NCI-H748 treated with DMSO at 0.1 percent for 48 hours (cell line): ENCODE data around the gene PPP1R14C.

ENCODE experiments used
- DNase-seq: peaks from one replicate; lab custom pipeline; 2025; lab: John Stamatoyannopoulos, UW

PPP1R14C gene

DNA sequence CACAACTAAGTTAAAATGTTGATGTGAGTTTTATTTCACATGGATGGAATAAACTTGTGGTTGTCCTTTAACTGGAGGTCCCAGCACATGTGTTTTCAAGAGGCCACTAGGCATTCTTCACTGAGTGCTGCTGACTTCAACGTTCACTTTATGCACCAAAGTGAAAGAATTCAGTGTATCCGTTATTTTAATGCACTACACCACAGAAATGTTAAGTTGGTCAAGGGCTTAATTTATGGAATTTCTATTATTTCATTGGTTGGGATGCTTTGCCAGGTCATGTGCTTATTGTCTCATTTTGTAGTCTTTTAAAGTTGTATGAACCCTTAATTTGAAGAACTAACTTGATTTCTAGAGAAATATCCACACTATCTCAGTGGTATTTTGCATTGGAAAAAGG, 106.4 kb downstream of the PPP1R14C start:
- DNase-seq, result no peak

DNA sequence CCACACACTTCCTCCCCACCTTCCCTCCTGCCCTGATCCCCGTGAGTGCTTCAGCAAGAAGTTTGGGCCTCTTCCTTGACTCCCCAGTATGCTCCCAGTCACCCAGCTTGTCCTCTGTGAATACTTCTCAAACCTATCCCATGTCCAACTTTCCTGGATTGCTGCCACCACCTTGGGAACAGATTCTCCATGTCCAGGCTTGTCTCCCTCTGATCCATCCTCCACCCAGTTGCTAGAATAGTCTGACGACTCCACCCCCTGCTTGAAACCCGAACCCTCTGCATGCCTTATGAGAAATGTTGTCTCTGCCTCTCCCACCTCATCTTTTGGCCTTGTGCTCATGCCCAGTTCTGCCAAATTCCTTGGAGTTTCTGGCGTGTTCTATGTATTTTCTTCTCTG, 108.0 kb downstream of the PPP1R14C start:
- peak; percentile 6 for DNase-seq

DNA sequence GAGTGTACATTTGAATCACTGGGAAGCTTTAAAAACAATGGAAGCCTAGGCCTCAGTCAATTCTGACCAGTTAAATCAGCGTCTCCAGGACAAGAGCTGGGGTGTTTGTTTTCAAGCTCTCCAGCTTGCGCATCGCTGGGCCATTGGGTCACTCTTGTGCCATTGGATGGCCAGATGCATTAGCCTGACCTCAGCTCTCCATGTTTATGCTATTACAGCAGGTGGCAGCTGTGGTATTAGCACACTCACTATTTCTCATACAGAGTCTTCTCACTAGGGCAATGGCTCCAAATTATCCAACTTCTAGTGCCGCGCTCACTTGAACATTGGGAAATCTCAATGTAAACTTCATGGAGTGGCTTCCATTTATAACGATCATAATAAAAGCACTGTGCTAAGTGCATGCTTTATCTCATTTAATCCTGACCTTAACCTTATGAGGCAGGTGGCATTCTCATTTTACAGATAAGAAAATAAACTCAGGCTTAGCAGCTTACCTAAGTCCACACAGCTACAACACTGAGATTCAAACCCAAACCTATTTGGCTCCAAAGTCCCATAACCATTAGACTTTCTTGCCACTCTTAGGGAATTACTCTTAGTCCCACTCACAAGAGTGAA, 108.8 kb downstream of the PPP1R14C start:
- peak; percentile 19 for DNase-seq

DNA sequence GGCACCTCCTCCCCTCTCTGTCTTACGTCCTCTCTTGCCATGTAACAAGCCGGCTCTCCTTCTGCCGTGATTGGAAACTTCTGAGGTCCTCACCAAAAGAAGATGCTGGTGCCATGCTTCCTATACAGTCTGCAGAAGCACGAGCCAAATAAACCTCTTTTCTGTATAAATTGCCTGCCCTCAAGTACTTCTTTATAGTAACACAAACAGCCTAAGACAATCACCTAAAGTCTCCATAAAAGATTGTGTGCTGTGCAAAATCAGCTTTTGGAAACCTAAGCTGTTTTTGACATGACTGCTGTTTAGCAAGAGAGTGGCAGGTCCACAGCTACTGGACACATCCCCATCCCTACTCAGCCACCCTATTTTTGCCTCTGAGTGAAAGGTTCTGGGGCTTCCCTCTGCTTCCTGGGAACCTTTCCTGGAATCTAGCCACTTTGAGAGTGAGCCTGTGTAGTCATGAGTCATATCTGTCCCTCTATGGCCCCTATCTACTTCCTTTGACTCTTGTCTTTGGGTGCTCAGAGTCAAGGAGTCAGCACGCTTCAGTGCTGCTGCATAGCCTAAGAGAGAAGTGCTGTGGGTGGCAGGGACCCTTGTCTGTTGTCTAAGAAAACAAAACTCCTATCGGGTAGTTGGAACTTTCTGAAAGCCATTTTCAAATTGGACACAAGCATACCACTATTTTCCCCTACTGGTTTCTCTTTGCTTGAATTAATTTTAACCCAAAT, 110.0 kb downstream of the PPP1R14C start:
- DNase-seq, result no peak

DNA sequence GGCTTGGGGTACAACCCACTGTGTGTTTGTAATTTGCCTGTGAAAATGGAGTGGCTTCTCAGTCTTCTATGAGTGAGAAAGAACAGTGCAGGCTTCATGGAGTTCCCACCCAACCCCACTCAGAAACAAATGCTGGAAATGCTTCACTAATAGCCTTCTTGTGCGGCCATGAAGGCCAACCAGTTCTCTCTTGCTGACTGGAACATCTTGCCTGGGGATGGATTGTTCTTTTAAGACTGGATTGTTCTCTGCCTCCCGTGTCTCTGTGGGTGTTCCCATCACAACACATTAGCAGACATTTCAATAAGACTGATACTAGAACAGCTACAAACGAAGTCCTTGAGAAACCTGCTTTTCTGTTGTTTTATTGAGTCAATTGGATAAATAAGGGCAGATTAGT, 110.6 kb downstream of the PPP1R14C start:
- no peak for DNase-seq

DNA sequence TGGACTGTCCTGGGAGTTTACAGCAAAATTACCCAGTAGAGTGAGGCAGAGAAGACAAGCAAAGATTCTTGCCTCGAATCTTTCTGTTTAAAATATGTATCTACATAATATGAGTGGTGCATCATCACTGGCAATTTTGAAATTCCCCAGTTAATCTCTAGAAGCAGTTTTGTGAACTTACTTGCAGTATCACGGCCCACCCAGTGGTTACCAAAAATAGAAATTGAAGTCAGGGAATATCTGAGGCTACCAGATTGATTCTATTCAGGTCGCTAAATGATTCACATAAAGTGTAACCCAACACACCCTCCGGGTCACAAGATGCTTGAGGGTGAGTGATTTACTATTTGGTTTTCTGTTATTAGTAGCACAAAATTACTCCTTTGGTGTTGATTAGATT, 111.9 kb downstream of the PPP1R14C start:
- DNase-seq, result no peak

DNA sequence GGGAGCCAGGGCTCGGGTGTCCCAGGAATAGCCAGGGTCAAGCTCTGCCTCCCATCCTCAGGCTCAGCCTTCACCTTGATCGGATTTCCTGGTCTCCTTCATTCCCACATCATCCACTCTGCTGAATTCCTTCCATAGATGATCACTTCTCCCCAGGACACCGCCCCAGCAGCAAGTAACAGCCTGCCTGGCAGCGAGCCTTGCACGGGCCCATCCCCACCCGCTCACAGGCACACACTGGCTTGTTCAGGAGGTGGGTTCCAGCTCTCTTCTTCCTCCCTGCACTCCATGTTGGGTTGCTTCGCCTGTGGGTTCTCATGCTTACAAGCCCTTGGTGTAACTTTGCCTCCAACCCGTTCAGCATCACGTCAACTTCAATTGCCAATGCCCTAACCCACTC, 113.0 kb downstream of the PPP1R14C start:
- DNase-seq, result no peak

DNA sequence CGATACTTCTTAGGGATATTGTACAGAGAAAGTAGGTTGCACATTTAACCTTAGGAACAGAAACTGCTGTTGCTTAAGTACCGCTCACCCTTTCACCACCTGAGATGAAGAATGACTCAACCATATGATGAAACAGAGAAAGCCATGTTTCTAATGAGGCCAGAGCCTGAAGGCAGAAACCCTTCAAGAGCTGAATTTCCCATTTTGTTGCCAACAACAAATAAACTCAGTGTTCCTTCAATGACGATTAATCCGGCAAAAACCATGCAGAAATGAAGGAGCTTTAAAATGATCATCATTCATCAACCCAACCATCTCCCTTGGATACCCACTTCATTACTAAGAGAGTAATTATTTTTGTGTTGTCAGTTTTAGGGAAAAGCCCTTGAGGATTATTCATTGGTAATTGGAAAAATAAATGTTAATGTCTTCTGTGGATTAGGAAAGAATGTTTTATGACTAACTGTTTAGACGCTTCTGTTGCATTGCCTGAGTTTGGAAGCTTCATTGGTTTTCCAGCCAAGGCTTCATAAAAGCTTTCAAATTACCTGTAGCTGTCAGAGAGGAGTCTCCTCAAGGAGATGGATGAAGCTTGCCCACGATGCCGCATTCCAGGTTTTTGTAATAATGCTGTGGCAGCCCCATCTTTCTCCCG, 113.9 kb downstream of the PPP1R14C start:
- no peak for DNase-seq

DNA sequence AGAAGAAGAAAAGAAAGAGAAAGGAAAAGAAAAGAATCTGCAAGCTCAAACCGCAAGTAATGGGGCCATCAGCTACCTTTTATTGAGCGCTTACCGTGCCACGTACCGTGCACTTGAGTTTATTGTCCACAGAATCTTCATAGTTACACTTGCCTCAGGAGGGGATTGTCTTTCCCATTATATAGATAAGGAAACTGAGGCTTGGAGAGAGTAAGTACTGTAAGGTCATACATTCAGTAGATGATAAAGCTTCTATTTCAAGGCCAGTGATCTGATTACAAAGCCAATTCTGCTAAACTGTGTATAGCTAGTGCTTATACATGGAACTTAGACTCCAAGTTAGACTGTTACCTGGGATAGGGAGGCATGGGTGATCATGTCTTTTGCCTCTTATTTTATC, 115.5 kb downstream of the PPP1R14C start:
- no peak for DNase-seq

DNA sequence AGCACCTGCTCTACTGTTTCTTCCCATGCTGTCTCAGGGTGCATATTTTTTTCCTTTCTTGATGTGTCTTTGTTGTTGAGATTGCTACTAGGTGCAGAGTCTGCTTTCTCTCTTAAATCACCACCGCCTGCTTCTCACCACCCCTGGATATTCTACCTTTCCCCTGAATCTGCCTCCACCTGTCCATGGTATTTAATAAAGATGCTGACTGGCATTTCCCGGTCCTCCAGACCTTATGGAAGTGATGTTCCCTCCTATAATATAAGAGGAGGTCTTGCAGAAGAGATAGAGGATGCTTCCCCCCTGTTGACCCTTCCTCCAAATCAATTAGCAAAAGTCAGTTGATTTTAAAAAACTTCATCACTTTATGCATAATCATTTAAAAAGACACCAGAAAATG, 118.1 kb downstream of the PPP1R14C start:
- DNase-seq, result no peak

DNA sequence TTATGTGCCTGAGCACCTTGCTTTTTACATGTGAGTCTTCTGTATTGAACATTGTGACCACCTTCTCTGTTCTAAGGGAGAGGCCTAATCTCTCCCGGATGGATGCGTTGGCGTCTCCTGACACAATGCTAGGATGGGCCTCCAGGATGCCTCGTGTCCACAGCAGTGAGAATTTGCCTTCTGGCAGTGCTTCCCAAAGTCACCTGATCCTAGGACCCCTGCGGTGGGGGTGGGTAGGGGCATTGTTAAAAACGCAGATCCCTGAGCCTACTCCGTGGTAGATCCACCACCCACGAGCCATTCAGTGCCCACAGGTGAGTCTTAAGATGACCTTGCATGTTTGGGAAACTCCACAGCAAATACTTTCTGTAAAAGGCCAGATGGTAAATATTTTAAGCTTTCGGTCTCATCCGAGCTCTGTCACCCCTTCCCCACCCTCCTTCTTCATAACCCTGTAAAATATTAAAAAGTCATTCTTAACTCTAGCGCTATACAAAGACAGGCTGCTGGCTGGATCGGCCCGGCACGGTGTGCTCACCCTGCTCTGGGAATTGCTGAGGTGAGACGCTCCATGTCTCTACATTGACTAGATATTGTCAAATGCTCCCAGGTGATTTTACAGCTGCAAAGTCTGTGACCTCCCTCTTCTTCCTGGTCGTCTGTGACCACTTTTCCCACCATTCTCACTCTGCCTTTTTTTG, 119.3 kb downstream of the PPP1R14C start:
- DNase-seq, result no peak

DNA sequence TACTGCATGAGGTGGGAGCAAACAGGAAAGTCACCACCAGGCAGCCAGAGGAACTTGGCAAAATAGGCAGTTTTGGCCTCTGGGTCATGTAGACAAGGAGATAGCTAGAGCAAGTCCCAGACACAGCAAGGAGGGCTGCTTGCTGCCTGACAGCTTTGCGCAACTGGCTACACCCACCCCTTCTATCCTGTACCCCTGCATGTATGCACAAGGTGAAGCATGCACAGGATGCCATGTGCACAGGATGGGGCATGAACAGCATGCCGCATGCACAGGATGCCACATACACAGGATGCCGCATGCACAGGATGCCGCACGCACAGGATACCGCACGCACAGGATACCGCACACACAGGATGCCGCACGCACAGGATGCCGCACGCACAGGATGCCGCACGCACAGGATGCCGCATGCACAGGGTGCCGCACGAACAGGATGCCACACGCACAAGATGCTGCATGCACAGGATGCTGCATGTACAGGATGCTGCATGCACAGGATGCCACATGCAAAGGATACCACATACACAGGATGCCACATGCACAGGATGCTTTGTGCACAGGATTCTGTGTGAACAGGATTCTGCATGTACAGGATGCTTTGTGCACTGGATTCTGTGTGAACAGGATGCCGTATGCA, 121.0 kb downstream of the PPP1R14C start:
- no peak for DNase-seq

DNA sequence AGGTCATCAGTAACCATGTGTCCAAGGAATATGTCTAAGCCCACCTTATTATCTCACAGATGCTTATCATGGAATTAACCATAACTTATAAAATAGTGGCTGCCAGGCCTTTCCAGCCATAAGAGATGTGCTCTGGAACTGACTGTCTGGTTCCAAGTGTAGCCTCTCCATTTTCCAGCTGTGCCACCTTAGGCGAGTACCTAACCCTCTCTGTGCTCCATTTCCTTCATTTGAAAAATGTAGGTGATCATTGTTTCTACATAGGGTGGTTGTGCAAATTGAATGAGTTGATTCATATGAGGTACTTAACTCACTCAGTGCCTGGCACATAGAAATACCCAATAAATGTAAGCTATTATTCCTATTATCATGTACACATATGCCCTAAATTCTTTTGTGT, 123.5 kb downstream of the PPP1R14C start:
- no peak for DNase-seq

DNA sequence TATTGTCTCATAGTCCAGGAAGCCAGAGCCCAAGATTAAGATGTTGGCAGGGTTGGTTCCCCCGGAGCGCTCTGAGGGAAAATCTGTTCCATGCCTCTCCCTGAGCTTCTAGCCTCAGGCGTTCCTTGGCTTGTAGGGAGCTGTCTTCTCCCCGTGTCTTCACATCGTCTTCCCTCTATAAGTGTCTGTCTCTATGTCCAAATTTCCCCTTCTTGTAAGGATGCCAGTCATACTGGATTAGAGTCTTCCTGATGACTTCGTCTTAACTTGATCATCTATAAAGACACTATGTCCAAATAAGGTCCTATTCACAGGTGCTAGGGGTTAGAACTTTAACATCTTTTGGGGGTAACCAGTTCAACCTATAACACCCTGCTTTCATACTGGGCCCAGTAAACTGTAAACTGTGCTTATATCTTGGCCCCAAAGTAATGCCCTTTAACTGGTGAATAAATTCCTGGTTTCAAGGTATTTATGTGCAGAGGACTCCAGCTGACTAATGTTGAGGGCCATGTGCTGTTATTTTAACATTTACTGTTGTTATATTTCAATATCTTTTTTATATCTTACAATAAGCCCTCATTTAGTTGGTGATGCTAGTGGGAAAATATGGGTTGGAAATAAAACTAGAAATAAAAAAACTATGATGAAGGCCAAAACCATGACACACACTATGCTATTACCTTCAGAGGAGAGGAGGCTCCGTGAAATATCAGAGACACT, 124.3 kb downstream of the PPP1R14C start:
- DNase-seq, result no peak

DNA sequence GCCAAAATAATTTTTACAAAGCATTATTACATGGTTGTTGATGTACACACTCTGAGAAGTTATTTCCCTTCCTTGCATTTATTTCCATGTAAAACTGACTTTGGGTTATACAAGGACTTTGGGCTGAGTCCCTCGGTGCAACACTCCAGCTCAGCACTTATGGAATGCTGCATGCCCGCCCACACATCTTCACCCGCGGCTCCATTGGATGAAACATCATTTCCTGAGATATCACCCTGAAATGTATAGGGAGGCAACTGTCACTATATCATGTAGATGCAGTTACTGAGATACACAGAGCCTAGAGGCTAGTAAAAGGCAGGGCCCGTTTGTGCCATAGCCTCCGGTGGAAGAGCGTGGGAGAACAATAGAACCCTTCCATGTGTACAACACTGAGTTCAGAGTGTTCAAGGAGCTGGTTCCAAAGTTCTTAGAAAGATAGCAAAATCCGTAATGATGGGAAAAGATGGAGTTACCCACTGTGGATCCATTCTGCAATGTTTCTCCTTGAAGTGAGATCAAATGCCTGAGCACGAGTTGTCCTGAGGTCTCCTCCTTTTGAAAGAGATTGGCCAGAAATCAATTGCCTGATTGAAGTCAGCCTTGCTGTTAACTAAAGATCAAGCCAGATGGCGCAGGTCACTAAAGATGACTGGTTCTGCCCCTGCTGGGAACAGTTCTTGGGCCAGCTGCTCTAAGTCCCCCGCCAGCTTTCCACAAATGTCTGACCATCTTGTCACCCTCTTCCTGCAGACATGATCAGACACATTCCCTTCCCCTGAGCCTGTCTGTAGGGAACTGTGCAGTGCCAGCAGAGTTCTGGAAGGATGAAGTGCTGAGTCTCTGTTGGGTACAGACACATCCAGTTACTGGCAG, 125.1 kb downstream of the PPP1R14C start:
- no peak for DNase-seq

DNA sequence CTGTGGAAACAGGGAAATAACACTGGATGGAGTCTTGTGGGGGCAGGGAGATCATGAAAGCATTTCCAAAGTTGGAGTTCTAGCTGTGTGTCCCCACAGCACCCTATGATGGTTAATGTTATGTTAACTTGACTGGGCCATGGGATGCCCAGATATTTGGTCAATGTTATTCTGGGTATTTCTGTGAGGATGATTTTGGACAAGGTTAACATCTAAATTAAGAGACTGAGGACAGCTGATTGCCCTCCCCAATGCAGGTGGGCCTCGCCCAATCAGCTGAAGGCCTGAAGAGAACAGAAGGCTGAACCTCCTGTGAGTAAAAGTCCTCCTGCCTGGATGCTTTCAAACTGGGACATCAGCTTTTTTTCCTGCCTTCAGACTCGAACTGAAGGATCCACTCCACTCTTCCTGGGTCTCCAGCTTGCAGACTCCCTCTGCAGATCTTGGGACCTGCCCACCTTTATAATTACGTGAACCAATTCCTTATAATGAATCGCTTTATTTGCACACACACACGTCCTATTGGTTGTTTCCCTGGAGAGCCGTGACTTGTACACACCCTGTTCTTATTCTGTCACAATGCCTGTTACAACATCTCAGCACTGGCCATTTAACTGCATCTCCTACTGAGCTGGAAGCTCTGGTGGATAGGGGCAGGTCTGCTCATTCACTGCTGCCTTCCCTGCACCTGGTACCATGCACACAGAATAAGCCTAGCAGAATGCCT, 126.4 kb downstream of the PPP1R14C start:
- DNase-seq, result no peak

DNA sequence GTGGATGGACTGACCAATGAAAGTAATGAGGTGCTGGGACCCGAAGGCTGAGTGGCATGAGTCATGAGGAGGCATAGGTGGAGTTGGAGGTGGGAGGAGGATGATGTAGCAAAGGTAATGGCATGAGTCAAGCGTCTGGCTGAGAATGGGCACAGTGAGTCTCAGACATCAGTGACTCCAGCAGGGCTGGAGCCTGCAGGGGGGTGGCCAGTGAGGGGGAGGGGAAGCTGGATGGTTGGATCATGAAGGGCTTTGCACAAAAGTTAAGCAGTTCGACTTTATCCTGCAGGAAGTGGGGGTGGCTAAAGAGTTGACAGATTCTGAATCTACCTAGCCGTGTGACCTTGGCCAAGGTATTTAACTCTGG, 127.0 kb downstream of the PPP1R14C start:
- DNase-seq, result no peak

DNA sequence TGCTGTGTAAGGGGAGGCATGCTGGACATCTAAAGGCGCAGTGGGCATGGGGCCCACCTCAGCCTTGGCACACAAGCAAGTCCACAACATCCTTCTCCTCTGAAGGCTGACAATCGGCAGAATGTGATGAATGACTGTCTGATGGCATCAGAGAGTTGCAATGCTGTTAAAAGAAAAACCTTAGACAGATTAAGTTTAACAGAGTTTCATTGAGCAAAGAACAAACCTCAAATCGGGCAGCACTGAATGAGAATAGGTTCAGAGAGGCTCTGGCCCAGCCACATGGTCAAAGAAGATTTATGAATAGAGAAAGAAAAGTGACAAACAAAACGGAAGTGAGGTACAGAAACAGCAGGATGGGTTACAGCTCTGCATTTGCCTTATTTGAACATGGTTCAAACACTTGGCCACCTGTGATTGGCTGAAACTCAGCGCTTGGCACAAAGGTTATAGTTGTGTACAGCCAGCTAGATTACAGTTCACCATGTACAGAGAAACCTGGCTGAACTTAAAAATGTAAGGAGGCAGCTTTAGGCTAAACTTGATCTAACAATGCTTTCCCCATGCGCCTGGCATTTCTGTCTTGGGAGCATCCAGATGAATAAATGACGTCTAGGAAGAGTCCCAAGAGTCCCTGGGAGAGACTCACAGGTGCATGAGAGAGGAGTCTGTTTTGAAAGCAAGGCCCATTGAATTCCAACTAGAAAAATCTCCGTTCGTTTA, 127.6 kb downstream of the PPP1R14C start:
- no peak for DNase-seq

DNA sequence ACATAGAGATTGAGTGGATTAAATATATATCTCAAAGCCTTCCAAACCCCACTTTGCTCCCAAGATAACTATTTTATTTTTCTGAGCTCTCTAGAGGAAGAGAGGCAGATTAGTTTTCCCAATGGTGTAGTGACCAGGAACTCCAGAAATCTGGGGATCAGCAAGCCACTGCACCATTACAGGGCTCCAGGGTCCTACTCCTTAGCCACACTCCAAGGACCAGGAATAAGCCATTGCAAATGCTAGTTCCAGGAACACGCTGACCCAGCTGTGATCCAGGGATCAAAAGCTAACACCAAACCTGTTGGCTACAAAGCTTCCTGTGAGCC, 128.3 kb downstream of the PPP1R14C start:
- DNase-seq, result no peak
